WI38 (cell line): ENCODE measurements around the gene MB.

Source experiments
- H3K4me3 ChIP-seq: 2 replicates; pipeline ENCODE4 v1.5.1; 2011; ENCODE audit warnings: low read depth, mild to moderate bottlenecking, control low read depth, low read length
- TF ChIP-seq, protein P1 (sequence below): IDR thresholded peaks from 2 replicates; pipeline ENCODE4 v1.5.1; 2012; ENCODE audit warnings: low read depth, mild to moderate bottlenecking, control low read depth, low read length

Gene MB

DNA sequence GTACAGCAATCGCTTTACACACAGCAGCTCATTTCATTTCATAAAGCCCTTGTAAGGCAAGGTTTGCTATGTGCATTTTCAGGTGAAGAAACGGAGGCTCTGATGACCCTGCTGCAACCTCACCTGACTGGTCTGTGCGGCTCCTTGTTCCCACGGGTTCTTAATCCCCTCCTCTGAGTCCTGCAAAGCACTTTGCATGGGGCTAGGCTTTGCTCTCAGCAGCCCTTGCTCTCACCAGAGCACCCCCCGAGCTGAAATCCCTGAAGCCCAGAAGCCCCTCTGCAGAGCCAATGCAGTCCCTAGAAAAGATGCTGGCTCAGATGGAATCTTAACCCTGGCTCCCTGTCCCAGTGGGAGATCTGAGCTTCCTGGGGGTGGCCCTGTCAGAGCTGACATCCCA, 20.1 kb upstream of the MB start:
- H3K4me3 ChIP-seq = no peak overlapping the region
- TF ChIP-seq, protein P1, sequence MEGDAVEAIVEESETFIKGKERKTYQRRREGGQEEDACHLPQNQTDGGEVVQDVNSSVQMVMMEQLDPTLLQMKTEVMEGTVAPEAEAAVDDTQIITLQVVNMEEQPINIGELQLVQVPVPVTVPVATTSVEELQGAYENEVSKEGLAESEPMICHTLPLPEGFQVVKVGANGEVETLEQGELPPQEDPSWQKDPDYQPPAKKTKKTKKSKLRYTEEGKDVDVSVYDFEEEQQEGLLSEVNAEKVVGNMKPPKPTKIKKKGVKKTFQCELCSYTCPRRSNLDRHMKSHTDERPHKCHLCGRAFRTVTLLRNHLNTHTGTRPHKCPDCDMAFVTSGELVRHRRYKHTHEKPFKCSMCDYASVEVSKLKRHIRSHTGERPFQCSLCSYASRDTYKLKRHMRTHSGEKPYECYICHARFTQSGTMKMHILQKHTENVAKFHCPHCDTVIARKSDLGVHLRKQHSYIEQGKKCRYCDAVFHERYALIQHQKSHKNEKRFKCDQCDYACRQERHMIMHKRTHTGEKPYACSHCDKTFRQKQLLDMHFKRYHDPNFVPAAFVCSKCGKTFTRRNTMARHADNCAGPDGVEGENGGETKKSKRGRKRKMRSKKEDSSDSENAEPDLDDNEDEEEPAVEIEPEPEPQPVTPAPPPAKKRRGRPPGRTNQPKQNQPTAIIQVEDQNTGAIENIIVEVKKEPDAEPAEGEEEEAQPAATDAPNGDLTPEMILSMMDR = no peak

DNA sequence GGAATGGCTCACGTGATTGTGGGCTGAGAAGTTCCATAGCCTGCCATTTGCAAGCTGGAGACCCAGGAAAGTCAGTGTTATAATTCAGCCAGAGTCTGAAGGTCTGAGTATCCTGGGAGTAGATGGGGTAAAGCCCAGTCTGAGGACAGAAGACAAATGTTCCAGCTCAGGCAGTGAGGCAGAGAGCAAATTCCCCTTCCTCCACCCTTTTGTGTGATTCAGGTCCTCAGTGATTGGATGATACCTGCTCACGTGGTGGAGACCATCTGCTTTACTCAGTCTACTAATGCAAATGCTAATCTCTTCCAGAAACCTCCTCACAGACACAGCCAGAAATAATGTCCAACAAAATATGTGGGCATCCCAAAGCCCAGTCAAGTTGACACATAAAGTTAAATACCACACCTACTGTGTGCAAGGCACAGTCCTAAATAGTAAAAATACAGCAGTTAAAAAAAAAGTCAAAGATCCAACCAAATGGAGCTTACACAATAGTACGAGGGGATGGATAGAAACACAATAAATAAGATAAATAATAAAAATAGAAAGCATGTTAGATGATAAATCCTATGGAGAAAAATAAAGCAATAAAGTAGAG, 17.9 kb upstream of the MB start:
- TF ChIP-seq, protein P1 = no peak
- no peak overlapping the region for H3K4me3 ChIP-seq

DNA sequence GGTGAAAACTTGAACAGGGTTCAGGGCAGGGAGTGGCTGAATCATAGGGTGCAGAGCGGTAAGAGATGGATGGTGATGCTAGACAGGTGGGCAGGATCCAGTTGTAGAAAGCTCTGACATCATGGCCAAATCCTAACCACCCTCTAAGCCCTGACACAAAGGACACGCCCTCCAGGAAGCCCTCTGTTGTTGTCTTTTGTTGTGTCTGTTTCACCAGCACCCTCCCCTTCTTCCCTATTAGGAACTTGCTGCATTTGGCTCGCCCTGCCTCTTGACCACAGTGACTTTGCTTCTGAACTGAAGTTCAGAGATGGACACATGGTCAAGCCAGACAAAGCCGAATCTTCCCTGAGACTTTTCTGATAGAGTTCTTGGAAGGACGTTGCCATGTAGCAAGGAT, 16.9 kb upstream of the MB start:
- TF ChIP-seq, protein P1 = no peak
- no peak overlapping the region for H3K4me3 ChIP-seq

DNA sequence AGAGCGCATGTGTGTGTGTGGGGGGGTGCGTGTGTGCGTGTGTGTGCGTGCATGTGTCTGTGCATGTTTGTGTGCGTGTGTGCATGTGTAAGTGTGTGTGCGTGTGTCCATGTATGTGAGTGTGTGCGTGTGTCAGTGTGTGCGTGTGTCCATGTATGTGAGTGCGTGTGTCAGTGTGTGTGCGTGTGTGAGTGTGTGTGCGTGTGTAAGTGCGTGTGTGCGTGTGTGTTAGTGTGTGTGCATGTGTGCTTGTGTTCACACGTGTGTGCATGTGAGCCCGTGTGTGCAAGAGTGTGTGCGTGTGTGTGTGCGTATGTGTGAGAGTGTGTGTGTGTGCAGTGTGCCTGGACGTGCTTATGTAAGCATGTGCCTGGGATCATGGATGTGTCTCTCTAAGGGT, 16.4 kb upstream of the MB start:
- TF ChIP-seq, protein P1 = no peak
- H3K4me3 ChIP-seq = no peak overlapping the region

DNA sequence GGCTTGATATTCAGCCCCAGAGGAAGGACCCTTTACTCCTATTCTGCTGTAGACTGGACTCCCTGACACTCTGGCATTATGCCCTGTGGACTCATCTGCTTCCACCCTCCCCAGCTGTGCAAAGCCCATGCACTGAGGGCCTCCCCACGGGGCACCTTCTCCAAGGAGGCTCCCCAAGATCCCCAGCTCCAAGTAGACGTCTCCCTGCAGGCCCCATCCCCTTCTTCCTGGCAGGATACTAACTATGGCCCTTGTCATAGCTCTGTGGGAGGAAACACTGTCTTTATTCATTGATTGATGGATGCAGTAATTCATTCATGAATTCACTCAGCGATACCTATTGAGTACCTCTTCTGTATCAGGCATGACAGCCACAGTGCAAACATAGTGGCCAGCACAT, 15.8 kb upstream of the MB start:
- TF ChIP-seq, protein P1 = no peak
- H3K4me3 ChIP-seq = no peak overlapping the region

DNA sequence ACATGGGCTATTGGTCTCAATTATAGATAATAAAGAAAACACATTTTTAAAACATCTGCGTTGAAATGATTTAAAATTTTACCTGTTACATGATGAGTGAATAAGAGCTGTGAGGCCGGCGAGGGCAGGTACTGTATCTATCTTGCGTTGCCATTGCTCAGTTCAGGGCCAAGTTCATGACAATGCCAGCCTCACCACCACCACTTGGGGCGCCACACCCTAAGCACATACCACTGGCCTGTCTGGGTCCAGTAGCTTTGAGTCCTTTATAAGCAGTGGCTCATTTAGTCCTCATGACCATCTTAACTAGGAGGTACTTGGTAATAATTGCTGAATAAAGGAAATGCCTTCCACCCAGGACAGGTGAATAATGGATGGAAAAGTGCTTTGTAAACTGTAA, 14.5 kb upstream of the MB start:
- TF ChIP-seq, protein P1 = peak; percentile 51
- no peak overlapping the region for H3K4me3 ChIP-seq

DNA sequence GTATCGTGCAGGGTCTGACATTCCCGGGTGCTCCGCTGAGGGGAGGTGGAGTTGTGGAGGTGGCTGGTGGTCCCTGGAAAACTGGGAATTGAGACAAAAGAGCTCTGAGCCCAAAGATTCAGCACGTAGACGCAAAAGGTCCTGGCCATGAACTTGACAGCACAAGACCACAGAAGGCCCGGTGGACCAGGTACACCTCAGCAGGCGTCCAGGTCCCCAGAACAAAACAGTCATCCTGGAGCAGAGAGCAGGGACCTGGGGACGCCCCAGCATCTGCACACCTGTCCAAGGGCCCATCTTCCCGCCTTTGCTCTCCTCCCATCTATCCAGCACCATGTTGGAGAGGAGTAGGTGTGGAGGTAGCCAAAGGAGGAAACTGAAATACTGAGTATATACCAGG, 13.8 kb upstream of the MB start:
- H3K4me3 ChIP-seq = no peak overlapping the region
- TF ChIP-seq, protein P1 = no peak
